HAP-1 (cell line): ENCODE measurements around the gene SGCG.
"Not testable (repeated sequence)": the region's sequence is repeated elsewhere in the genome, so short reads cannot be mapped to it uniquely, and the experiment has no call there.

Experiments
- DNase-seq, 2 experiments: peaks; one replicate each; pipeline ENCODE4 v3.0.0-alpha.2; 2016 to 2020; ENCODE audit warnings: low spot score in 2 of 2
- H3K27me3 ChIP-seq: fragments of 250-450 bp; sonication (Bioruptor Pico); 2 replicates; pipeline ENCODE4 v1.5.1; 2020; ENCODE audit warnings: low read depth, mild to moderate bottlenecking, moderate library complexity
- H3K36me3 ChIP-seq: fragments of 250-450 bp; sonication (Bioruptor Pico); replicated peaks from 2 replicates; pipeline ENCODE4 v1.5.1; 2020; ENCODE audit warnings: mild to moderate bottlenecking
- H3K4me1 ChIP-seq: fragments of 250-450 bp; sonication (Bioruptor Pico); 2 replicates; pipeline ENCODE4 v1.5.1; 2020; ENCODE audit warnings: mild to moderate bottlenecking
- H3K4me3 ChIP-seq: fragments of 250-450 bp; sonication (Bioruptor Pico); 2 replicates; pipeline ENCODE4 v1.5.1; 2020; ENCODE audit warnings: mild to moderate bottlenecking, moderate library complexity
- H3K9me3 ChIP-seq: fragments of 250-450 bp; sonication (Bioruptor Pico); 2 replicates; pipeline ENCODE4 v1.5.1; 2020; ENCODE audit warnings: mild to moderate bottlenecking, moderate library complexity
- in situ Hi-C: fragments of 300-500 bp; cut with MboI; formaldehyde crosslinking; loops from 3 replicates; pipeline ENCODE4 v1.14.3; 2020; ENCODE audit warnings: low sequenced_read_pairs, inconsistent platforms, mixed read lengths

SGCG gene

DNA sequence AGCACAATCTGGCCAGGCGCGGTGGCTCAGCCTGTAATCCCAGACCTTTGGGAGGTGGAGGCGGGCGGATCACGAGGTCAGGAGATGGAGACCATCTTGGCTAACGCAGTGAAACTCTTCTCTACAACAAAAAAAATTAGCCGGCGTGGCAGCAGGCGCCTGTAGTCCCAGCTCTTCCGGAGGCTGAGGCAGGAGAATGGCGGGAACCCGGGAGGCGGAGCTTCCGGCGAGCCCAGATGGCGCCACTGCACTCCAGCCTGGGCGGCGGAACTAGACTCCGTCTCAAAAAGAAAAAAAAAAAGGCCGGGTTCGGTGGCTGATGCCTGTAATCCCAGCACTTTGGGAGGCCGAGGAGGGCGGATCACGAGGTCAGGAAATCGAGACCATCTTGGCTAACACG is 67.6 kb downstream of the SGCG start:
- in situ Hi-C loops, H3K27me3 ChIP-seq, H3K9me3 ChIP-seq, H3K4me3 ChIP-seq, H3K36me3 ChIP-seq, DNase-seq, H3K4me1 ChIP-seq: not testable (repeated sequence)

DNA sequence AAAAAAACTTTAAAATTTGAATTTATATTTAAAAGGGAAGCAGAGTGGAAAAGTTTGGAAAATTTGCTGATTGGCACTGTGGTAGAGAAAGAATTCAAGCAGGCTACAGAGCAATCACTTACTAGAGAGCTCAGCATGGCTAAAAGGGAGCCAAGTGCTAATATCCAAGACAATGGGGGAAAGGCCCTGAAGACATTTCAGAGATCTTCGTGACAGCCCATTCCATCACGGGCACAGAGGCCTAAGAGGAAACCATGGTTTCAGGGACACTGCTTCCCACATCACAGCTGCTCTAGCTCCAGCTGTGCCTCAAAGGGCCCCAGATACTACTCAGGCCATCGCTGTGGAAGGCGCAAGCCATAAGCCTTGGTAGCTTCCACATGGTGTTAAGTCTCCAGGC is 73.7 kb downstream of the SGCG start:
- Histone ChIP-seq H3K27me3 (no peaks in the 10 kb centered on the region), H3K4me1 (no peaks in the 10 kb centered on the region), H3K4me3 (no peak overlapping the region), H3K9me3 (no peaks in the 10 kb centered on the region), H3K36me3 (no peaks in the 10 kb centered on the region)
- DNase-seq, result no peak
- in situ Hi-C loops, result no loop called here

DNA sequence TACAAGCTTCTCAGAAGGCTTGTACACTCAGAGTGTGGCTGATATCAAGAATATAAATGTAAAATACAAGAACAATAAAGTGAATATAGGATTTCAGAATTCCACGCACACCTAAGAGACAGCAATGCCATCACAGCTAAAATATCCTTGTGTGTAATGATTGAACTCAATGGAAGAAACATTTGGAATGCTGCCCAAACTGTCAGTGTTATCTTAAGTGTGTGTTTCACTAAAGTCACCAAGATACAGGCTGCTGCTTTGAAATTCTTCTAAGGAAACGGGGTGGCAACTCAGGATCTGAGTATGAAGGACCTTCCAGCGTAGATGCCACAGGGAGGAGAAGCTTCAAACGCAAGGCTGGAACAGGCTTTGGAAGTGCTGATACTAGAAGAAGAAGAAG is 86.8 kb downstream of the SGCG start:
- Histone ChIP-seq H3K9me3 (no peaks in the 10 kb centered on the region), H3K27me3 (no peaks in the 10 kb centered on the region), H3K4me3 (no peak overlapping the region), H3K36me3 (no peaks in the 10 kb centered on the region), H3K4me1 (no peaks in the 10 kb centered on the region)
- no peak for DNase-seq
- in situ Hi-C loops, result no loop called here

DNA sequence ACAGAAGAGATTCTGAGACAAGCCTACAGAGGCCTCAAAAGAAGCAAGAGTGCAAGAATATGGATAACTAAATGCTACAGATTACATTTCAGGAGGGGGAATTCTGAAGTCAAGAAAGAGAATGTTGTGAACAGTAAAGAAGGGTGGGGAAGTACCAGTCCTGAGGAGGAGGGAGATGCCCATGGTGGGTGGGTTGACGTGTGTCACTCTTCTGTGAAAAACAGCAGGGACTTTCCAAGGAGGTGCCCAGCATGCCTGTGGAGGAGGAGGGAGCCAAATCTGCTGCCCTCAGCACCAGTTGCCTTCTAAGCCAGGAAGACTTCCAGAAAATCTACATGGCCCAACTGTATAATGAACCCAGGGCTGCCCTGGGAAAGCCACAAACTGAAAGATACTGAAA is 87.7 kb downstream of the SGCG start:
- in situ Hi-C loops, result no loop called here
- Histone ChIP-seq H3K4me3 (no peak overlapping the region), H3K36me3 (no peaks in the 10 kb centered on the region), H3K27me3 (no peaks in the 10 kb centered on the region), H3K9me3 (no peaks in the 10 kb centered on the region), H3K4me1 (no peaks in the 10 kb centered on the region)
- DNase-seq, result no peak

DNA sequence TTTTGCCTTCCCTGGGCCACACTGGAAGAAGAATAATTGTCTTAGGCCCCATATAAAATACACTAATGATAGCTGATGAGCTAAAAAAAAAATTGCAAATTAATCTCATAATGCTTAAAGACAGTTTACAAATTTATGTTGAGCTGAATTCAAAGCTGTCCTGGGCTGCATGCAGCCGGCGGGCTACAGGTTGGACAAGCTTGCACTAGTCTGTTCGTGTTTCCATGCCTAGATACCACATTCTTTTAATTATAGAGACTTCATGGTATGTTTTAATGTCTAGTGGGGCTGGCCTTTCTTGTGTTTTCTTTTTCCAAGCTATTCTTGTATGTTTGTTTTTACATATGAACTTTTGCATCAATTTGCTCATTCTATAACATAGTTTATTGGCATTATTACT is 90.6 kb downstream of the SGCG start:
- H3K9me3 ChIP-seq, result no peaks in the 10 kb centered on the region
- no peaks in the 10 kb centered on the region for H3K36me3 ChIP-seq
- H3K4me3 ChIP-seq, result no peak overlapping the region
- H3K27me3 ChIP-seq, result no peaks in the 10 kb centered on the region; the same call in 1 of the 2 replicates
- no peak for DNase-seq
- H3K4me1 ChIP-seq, result no peaks in the 10 kb centered on the region
- in situ Hi-C loops, result no loop called here

DNA sequence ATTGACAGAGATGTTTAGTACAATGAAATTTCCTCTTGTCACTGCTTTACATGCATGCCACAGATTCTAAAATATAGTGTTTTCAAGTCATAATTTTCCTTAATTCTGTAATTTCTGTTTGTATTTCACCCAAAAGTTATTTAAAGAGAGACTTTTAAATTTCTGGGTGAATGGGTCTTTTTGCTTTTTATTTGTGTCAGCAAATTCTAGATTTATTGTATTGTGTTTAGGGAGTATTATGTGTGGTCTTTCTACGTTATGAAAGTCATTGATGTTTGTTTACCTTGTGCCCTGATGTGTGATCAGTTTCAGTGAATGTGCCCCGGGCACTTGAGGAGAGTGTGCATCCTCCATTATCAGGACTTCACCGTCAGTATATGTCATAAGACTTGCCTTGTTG is 92.7 kb downstream of the SGCG start:
- Histone ChIP-seq H3K27me3 (no peaks in the 10 kb centered on the region; the same call in 1 of the 2 replicates), H3K4me1 (no peaks in the 10 kb centered on the region), H3K9me3 (no peaks in the 10 kb centered on the region), H3K36me3 (no peaks in the 10 kb centered on the region), H3K4me3 (no peak overlapping the region)
- in situ Hi-C loops, result no loop called here
- no peak for DNase-seq

DNA sequence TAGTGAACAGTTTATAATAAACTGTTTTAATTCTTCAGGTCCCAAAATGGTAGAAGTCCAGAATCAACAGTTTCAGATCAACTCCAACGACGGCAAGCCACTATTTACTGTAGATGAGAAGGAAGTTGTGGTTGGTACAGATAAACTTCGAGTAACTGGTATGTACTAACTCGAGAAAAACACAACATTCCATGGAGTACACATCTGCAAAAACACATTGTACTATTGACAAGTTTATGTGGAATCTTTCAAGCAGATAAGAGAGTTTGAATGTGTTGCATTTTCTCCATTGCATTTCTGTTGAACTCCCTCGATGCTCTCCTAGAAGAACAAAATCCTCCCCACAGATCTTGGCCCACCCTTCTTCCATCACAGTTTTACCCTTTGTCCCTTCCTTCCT is 98.5 kb downstream of the SGCG start:
- Histone ChIP-seq H3K36me3 (no peaks in the 10 kb centered on the region), H3K4me3 (no peak overlapping the region), H3K4me1 (no peaks in the 10 kb centered on the region), H3K9me3 (no peaks in the 10 kb centered on the region), H3K27me3 (no peaks in the 10 kb centered on the region; the same call in 1 of the 2 replicates)
- no peak for DNase-seq
- in situ Hi-C loops, result no loop called here

DNA sequence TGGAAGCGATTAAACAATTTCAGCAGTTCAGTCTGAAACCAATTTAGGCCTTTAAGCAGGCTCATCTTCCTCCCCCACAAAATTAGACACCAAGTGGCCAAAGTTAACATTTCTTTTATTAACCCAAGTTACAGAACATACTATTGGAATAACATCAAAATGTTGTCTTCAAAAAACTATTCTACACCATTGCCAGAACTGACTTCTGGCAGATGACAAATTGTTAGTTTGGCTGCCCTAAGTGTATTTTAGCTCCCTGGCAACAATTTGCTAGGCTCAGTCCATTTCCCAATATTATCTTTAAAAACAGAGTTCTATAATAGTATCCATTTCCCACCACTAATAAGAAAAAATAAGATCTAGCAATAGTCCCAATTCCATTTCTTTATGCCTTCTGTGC is 107.8 kb downstream of the SGCG start:
- H3K4me1 ChIP-seq, result no peaks in the 10 kb centered on the region
- in situ Hi-C loops, result no loop called here
- no peaks in the 10 kb centered on the region for H3K27me3 ChIP-seq
- no peak for DNase-seq
- no peak overlapping the region for H3K4me3 ChIP-seq
- no peaks in the 10 kb centered on the region for H3K36me3 ChIP-seq
- no peaks in the 10 kb centered on the region for H3K9me3 ChIP-seq

DNA sequence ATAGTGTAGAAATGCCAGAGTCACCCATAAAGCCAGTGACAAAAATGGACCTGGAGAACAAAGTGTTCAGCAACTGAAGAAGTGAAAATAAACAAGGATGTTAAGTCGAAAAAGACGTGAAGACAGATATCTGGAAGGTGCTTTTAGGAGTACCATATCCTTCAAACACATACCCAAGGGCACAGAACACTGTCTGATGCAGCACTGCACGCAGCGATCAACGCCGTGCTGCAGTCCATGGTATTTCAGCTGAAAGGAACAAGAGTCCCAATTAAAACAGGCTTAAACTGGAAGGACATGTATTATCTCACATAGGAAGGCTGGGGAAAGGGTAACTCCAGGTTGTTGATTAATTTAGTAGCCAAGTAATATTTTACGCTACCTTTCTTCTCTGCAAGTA is 108.2 kb downstream of the SGCG start:
- Histone ChIP-seq H3K9me3 (no peaks in the 10 kb centered on the region), H3K27me3 (no peaks in the 10 kb centered on the region), H3K4me1 (no peaks in the 10 kb centered on the region), H3K36me3 (no peaks in the 10 kb centered on the region), H3K4me3 (no peak overlapping the region)
- no peak for DNase-seq
- in situ Hi-C loops, result no loop called here

DNA sequence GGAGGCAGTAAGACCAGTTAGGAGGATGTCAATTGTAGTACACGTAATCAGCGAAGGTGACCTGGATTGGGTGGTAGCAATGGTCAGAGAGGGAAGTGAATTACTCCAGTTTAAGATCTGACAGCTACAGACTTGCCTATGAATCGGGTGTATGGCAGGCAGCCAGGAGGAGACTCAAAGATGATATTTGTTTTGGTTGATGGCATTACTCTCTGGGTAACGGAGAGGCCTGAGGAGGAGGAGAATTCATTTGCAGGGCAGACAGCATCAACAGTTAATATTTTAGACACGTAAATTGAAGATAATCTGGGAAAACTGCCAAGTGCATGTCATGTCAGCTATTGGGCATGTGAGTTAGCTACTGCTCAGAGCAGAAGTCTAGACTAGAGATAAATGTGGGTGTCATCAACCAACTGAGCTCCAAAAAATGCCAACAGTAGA is 109.2 kb downstream of the SGCG start:
- Histone ChIP-seq H3K36me3 (no peaks in the 10 kb centered on the region), H3K4me1 (no peaks in the 10 kb centered on the region), H3K9me3 (no peaks in the 10 kb centered on the region), H3K27me3 (no peaks in the 10 kb centered on the region), H3K4me3 (no peak overlapping the region)
- no peak for DNase-seq
- in situ Hi-C loops, result no loop called here

DNA sequence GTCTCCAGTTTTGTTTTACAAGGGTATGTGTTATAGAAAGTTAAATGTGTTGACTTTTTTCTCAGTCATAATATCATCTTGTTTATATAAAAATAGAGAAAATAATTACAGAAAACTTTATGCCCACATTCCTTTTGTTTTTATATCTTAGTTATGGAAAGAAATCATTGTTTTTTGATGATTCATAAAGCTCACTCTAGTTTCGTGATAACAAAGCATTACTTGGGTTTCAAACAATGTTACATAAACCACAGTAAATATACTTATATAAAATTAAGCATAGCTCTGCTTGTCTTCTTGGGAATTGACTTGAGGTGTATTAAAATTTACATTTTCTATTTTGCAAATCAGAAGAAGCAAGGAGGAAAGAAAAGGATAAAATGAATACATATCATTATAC is 111.8 kb downstream of the SGCG start:
- in situ Hi-C loops, result no loop called here
- no peaks in the 10 kb centered on the region for H3K9me3 ChIP-seq
- no peaks in the 10 kb centered on the region for H3K4me1 ChIP-seq
- H3K4me3 ChIP-seq, result no peak overlapping the region
- no peak for DNase-seq
- no peaks in the 10 kb centered on the region for H3K27me3 ChIP-seq
- no peaks in the 10 kb centered on the region for H3K36me3 ChIP-seq

DNA sequence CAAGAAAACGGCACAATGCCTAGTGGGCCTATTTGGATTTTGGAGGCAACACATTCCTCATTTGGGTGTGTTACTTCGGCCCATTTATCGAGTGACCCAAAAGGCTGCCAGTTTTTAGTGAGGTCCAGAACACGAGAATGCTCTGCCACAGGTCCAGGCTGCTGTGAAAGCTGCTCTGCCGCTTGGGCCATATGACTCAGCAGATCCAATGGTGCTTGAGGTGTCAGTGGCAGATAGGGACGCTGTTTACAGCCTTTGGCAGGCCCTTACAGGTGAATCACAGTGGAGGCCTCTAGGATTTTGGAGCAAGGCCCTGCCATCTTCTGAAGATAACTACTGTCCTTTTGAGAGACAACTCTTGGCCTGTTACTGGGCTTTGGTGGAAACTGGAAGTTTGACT is 134.1 kb downstream of the SGCG start:
- H3K36me3 ChIP-seq, DNase-seq, H3K9me3 ChIP-seq, H3K4me3 ChIP-seq, H3K27me3 ChIP-seq, H3K4me1 ChIP-seq: not testable (repeated sequence)
- in situ Hi-C loops, result loop anchor here (10.0 kb wide), 1 partner anchor 510 kb away; no protein-coding TSS in a partner anchor

DNA sequence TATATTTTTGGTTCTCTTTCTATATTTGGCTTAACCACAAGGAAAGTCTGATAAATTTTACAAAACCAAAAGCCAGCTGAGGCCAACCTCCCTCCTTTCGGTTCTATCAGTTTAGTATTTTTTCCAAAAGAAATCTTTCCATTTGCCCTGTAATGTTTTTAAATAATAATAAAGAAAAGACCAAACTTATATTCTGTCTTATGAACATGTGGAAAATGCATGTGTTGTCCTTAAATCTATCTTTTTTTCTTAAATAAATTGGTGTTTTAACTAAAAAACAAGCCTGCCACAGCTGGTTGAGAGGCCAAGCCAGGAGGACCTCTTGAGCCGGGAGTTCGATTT is 139.1 kb downstream of the SGCG start:
- no peaks in the 10 kb centered on the region for H3K36me3 ChIP-seq
- H3K4me1 ChIP-seq, result peaks cover 6% of the 10 kb centered on the region; the same call in 1 of the 2 replicates
- DNase-seq, result no peak
- in situ Hi-C loops, result loop anchor here (10.0 kb wide), 1 partner anchor 515 kb away; no protein-coding TSS in a partner anchor
- H3K4me3 ChIP-seq, result no peak overlapping the region
- H3K9me3 ChIP-seq, result no peaks in the 10 kb centered on the region
- H3K27me3 ChIP-seq, result no peaks in the 10 kb centered on the region

DNA sequence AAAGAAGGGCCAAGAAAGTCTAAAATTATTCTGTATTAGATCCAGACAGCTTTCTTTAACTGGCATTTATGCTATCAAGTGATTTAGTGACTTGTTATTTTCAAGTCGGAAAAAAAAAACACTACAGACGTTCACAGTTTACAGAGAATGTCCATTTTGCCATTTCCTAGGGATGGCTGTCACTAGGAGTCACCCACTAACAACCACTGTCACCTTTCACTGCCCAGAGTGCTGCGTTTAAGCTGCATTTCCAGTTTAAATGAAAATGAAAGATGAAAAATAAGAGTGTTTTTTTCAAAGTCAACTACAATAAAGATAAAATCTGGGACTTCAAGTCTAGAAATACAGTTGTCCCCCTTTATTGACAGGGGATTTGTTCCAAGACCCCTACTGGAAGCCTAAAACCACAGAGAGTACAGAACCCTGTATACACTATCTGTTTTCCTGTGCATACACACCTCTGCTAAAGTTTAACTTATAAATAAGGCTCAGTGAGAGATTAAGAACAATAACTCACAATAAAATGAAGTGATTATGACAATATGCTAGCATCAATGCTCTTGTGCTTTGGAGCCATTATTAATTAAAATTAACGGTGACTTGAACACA is 140.3 kb downstream of the SGCG start:
- H3K4me3 ChIP-seq, result no peak overlapping the region
- DNase-seq, result no peak
- H3K36me3 ChIP-seq, result no peaks in the 10 kb centered on the region
- in situ Hi-C loops, result no loop called here
- no peaks in the 10 kb centered on the region for H3K27me3 ChIP-seq
- no peaks in the 10 kb centered on the region for H3K9me3 ChIP-seq
- peaks cover 6% of the 10 kb centered on the region; the same call in 1 of the 2 replicates for H3K4me1 ChIP-seq
